HL-60/S4 (cell line): Measurements from ENCODE around the gene NET1.

Experiments used
- in situ Hi-C: fragments of 300-500 bp; cut with MboI; formaldehyde crosslinking; loops from 2 replicates; pipeline ENCODE4 v1.14.3; 2022; ENCODE audit warnings: low sequenced_read_pairs

NET1 gene

DNA sequence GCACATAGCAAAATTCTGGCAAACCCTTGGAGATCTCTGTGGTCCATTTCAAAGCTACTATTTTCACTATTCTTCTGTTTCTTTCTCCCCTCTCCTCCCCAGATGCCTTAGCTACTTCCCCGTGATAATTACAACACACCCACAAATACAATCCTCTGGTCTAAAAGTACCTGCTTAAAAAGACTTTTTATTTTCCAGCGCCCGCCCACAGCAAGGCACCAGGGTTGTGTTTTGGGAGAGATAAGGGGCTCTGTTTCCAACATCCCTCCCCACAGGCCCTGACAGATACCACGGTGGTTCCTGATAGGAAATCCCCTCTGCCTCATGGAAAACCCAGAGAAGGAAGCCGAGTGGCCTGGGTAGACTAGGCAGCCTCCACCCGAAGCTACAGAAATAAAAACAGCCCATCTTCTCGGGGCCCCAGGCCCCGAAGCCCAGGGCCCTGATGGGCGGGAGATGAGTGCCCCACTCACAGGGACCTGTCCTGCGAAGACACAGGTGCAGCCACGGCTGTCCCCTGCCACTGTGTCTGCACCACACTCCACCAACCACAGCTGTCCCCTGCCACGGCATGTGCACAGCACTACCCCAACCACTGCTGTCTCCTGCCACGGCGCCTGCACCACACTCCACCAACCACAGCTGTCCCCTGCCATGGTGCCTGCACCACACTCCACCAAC, 67.3 kb downstream of the NET1 start:
- in situ Hi-C loops = no loop called here

DNA sequence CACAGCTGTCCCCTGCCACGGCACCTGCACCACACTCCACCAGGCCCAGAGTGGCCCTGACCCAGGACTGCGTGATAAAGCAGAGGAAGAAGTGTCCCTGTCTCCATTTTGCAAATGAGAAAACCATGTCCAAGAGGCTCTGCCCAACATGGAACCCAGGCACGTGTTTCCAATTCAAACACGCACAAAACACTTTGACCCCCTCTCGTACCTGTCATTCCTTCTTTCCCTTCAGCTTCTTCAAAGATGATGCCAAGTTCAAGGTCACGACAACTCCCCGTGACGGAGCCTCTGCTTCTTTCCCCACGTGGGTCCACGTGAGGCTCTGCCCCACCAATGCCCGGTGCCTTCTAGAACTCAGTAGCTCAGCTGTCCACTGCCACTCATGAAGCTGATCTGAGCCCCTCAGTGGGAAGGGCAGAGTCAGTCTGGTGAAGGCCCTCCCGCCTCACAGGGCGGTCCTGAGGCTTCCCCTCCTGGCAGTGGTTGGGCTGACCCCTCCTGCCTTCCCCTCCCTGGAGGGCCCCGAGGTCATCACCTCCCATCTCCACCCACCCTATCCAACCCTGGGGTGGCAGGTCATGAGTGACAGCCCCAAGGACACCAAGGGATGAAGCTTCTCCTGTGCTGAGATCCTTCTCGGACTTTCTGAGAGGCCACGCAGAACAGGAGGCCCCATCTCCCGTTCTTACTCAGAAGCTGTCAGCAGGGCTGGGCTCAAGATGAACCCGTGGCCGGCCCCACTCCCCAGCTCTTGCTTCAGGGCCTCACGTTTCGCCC, 68.0 kb downstream of the NET1 start:
- in situ Hi-C loops = no loop called here

- in situ Hi-C loops = no loop called here
Measured at GRCh38 chr10:5481121-5481520, 68.8 kb downstream of the NET1 start.

DNA sequence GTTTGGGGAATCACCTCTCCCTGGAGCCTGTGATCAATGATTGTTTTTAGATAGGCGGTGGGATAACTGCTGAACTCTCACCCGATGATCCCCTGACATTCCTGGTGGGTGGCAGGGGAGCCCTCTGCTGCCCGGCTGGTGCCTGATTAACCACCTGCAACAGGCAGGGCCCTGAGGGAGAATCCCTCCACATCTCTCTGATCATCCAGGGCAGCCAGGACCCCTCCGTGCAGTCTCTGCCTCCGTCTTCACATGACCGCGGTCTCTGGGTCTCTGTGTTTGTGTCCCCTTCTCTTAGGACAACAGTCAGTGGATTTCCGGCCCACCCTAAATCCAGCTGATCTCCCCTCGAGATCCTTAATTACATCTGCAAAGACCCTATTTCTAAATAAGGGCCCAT, 69.7 kb downstream of the NET1 start:
- in situ Hi-C loops = no loop called here

DNA sequence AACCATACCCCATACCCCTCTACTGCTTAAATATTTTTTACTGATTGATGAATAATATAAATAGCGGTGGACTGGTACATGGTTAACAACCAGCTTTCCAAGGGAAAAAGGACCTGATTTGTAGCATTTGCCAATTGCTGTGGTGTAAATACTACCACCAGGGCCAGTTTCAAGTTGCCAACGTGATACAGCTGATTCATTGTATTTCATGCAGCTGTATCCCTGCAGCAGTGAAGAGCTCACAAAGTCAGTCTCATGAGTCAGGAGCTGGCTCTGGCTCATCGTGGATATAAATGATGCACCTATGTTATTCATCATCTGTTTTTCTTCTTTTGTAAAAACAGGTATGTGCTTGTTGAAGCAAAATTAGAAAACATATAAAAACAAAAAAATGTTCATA, 71.8 kb downstream of the NET1 start:
- in situ Hi-C loops = no loop called here

DNA sequence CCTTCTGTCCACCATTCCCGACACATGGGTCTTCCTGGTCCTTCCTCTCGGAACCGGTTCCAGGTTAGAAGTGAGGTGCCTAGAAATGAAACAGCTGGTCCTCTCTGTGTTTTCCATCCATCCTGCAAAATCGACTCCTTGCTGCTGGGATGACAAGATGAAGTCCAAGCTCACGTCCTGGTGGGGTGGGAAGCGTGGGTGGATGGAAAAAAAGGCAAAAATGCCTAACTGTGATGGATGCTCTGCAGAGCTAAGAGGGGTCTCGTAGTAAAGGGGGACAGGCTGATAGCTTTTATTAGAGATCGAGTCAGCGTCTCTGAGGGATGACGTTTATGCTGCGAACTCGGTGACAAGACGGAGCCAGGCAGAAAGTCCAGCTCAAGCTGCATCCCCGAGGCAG, 72.9 kb downstream of the NET1 start:
- in situ Hi-C loops = no loop called here

DNA sequence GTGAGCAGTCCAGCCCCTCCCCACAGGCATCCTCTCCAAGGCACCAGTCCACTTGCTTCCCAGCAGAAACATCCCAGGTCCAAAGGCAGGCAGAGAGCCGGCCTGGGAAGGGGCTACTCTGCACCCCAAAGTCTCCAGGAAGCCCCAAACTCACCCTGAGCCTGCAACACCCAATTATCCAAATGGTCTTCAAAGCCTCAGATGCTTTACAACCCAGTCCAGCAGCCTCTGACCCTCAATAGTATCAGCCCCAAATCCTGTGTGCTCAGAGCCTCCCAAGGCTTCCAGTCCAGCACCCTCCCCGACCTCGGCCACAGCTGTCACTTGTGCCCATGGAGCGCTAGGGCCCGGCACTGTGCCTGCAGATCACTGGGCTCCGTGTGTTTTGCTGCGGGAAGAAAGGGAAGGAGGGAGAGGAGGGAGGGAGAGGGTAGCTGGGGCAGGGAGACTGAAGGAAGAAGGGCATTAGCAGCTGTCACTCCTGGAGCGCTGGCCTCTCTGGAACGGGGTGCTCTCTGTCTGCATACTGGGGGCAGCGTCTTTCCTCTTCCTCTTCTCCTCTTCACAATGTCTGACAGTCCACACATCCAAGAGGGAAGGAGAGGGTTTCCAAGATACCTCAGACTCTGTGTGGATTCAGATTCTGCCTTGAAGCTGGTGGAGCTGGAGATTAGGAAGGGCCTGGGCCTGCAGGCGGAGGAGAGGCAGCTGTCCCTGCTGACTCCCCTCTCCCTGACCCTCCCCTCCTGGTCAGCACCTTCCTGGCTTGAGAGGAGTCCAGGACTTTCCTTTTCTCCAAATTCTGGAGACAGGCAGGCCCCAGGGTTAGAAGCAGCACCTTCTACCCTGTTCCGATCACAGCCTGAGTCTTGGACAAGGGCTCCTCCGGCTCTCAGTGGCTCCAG, 73.8 kb downstream of the NET1 start:
- in situ Hi-C loops = no loop called here

DNA sequence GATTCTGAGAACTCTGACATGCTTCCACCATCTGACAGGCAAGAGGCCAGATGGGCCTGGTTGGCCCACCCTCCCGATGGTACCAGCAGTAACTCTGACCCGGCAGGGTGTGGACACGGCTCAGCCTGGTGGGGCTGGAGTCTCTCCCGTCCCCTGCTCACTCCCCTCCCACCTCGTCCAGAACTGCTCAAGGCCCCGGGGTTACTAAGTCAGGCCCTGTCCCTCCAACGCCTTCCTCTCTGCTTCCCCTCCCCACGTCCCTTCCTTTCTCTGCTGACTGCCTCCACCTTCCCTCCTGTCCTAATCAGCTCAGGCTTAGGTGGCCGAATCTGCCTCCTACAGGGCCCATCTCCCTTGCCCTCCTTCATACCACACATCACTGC, 74.5 kb downstream of the NET1 start:
- in situ Hi-C loops = no loop called here

GRCh38 chr10:5488272-5489161, 76.2 kb downstream of the NET1 start:
- in situ Hi-C loops = no loop called here

DNA sequence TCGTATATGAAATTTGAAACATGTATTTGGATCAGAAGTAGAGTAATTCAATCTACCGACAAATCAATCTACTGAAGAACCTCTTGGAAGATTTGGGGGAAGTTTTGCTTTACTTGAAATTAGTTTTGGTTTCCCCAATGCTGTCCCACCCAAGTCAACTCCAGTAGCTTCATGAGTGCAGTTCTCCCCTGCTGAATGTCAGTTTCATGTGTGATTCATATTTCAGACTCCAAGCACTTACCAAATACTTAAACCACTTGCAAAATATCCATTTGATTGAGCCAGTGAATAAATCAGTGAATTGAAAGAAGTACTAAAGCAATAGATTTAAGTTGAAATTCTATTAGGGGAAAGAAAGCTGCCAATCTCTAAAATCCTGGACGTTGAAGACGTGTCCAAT, 77.7 kb downstream of the NET1 start:
- in situ Hi-C loops = no loop called here

DNA sequence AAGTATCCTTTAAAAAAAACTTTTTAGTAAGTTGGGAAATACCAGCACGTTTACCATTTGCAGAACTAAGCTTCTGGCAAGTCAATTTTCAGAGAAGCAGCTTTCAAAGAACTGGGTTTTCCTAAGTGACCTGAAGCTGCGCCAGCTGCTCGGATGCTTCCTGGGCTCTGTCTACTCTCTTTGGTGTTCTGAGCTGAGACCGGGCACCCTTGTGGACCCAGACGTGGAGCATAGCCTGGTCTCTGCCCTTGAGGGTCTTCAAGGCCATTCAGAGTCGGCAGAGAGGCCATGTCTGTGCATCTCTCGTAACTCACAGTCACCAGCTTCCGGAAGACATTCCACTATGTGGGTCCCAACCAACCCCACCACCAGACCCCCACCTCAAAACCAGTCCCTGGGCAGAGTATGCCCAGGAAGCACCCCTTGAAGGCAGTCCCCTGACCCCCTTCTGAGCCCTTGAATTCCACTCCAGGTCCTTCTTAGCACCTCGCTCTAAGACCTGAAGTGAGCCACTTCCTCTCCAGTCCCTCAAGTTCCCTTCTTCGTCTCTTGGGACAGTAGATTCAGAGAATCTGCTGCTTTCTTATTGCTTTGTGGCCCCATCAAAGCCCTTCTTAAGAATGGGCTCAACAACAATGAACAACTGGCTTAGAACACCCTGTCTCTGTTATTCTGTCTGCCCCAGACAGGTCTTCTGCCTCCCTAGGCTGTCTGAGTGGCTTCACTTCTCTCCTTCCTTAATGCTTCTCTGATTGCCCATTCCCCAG, 78.5 kb downstream of the NET1 start:
- in situ Hi-C loops = no loop called here

GRCh38 chr10:5491477-5491876, 79.1 kb downstream of the NET1 start:
- in situ Hi-C loops = no loop called here

DNA sequence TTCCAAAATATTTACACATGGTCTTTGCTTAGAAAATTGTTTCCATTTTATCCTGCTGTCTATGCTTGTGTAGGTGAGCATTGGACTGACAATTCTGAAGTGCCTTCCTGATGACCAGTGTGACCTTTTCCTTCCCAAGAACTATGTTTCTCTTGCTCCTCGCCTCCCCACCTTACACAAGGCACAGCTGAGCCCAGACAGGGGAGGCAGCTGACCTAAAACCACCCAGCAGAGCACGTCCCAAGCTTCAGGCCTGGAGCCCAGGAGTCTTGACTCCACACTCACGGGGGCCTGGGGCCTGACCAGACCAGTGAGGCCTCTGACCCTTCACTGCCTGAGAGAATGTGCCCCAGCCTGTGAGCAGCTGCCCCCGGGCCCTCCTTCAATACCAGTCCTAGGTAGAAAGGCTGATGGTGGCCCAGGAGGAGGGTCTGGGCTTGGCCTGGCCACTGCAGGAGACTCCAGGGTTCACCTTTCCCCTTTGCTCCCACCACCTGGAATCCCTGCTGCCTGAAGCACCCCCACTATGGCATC, 80.0 kb downstream of the NET1 start:
- in situ Hi-C loops = no loop called here

GRCh38 chr10:5492929-5493576, 80.7 kb downstream of the NET1 start:
- in situ Hi-C loops = no loop called here

GRCh38 chr10:5493691-5494090, 81.3 kb downstream of the NET1 start:
- in situ Hi-C loops = no loop called here

GRCh38 chr10:5494611-5495010, 82.3 kb downstream of the NET1 start:
- in situ Hi-C loops = no loop called here

DNA sequence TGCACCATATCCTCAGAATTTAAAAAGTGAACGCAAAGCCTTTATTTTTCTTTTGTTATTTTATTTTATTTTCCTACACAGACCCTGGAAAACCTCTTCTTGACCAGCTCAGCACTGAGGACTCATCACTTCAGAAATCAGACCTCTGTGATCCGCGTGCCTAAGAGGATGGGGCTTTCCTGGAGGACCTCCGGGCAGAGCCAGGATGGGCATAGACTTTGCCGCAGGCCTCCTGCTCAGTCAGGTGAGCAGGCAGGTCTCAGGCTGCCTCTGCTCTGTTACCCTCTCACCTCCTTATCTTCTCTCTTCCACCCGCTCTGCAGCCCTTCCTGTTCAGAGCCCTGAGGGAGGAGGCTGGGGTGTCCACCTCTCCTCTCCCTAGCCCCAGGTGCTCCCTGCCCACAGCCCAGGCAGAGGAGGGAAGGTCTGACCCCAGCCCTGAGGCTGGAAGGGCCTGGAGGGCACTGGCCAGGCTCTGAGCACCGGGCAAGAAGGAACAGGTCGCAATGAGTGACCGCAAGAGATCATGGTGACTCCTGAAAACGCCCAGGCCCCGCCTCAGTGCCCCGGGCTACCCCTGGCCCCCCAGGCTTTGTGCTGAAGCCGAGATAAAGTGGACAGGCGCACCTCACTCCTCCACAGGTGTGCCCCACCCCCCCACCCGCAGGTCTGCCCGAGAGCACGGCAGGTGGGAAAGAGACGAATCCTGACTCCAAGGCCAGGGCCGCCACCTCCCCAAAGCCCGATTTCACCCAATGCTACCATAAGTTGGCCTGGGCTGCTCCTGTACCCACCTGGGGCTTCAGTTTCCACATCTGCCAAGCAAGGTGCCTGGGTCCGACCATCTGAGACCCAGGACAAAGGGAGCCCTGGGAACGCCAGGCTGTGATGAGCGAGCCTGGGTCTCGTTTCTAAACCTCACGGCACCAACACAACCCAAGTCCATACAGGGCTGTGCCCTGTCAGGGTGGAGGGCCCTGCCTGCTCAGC, 84.2 kb downstream of the NET1 start:
- in situ Hi-C loops = no loop called here

- in situ Hi-C loops = no loop called here
Measured at GRCh38 chr10:5497289-5497688, 84.9 kb downstream of the NET1 start.
